PC-3 (cell line): ENCODE results near the gene NRIP1. TPM values are rescaled to one million over a fixed set of nuclear protein-coding genes. Genes with fewer than 3 reads are reported as not detected.

ENCODE experiments used
- ATAC-seq: fragments of 200-7000 bp; cut with Tn5 transposase; 2 replicates; pipeline ENCODE4 v1.9.1; 2020; ENCODE audit warnings: mild to moderate bottlenecking, moderate library complexity
- BruUV-seq: library from RNA; stranded (reverse); fragments of 400-500 nt; replicated peaks from 2 replicates; lab custom pipeline; 2021; lab: Mats Ljungman, UMichigan
- CTCF ChIA-PET: fragments of 300-600 bp; sonication (Branson Sonifier 250); formaldehyde crosslinking; loops from one replicate; lab custom pipeline; 2022; ENCODE audit warnings: antibody characterized with exemption; lab: Charles Lee
- POLR2A ChIA-PET: fragments of 300-600 bp; sonication (Branson Sonifier 250); formaldehyde crosslinking; loops from one replicate; lab custom pipeline; 2022; ENCODE audit warnings: antibody characterized with exemption; ENCODE audit not compliant: unreplicated experiment; lab: Charles Lee
- DNase-seq: peaks from one replicate; pipeline ENCODE4 v3.0.0-alpha.2; 2015
- H2AFZ ChIP-seq: fragments of 300-600 bp; sonication (generic); 2 replicates; pipeline ENCODE4 v1.6.0; 2016; ENCODE audit warnings: antibody characterized with exemption, low read length
- H3F3A ChIP-seq: fragments of 300-600 bp; sonication (generic); one replicate; pipeline ENCODE4 v1.6.0; 2017; ENCODE audit warnings: antibody characterized with exemption, low read length, control low read depth, mild to moderate bottlenecking; ENCODE audit not compliant: unreplicated experiment
- H3K27ac ChIP-seq: fragments of 300-600 bp; sonication (generic); 2 replicates; pipeline ENCODE4 v1.5.1; 2016; ENCODE audit warnings: mild to moderate bottlenecking, low read length
- H3K27me3 ChIP-seq: fragments of 300-600 bp; sonication (generic); 2 replicates; pipeline ENCODE4 v1.6.1; 2016; ENCODE audit warnings: low read length, mixed read lengths
- H3K36me3 ChIP-seq: fragments of 300-600 bp; sonication (generic); 2 replicates; pipeline ENCODE4 v1.6.1; 2016; ENCODE audit warnings: low read depth, mixed run types, low read length, mixed read lengths
- H3K4me1 ChIP-seq: fragments of 300-600 bp; sonication (generic); 2 replicates; pipeline ENCODE4 v1.5.1; 2016; ENCODE audit warnings: low read length; ENCODE audit not compliant: insufficient read depth
- H3K4me2 ChIP-seq: fragments of 300-600 bp; sonication (generic); 2 replicates; pipeline ENCODE4 v1.6.0; 2016; ENCODE audit warnings: low read length
- H3K4me3 ChIP-seq: fragments of 300-600 bp; sonication (generic); 2 replicates; pipeline ENCODE4 v1.5.1; 2016; ENCODE audit warnings: mild to moderate bottlenecking, low read length, mixed read lengths
- H3K79me2 ChIP-seq: fragments of 300-600 bp; sonication (generic); 2 replicates; pipeline ENCODE4 v1.6.1; 2017; ENCODE audit warnings: low read length, mixed read lengths
- H3K9ac ChIP-seq: fragments of 300-600 bp; sonication (generic); 2 replicates; pipeline ENCODE4 v1.6.0; 2016; ENCODE audit warnings: mild to moderate bottlenecking, low read length
- H3K9me2 ChIP-seq: fragments of 300-600 bp; sonication (generic); replicated peaks from 2 replicates; pipeline ENCODE4 v1.6.1; 2016; ENCODE audit warnings: mixed run types, low read length, mixed read lengths
- H3K9me3 ChIP-seq: fragments of 300-600 bp; sonication (generic); 2 replicates; pipeline ENCODE4 v1.6.1; 2016; ENCODE audit warnings: low read length, mixed read lengths
- H4K20me1 ChIP-seq: fragments of 300-600 bp; sonication (generic); 2 replicates; pipeline ENCODE4 v1.6.1; 2016; ENCODE audit warnings: low read length, mixed read lengths
- EZH2 ChIP-seq: fragments of 300-600 bp; sonication (generic); IDR thresholded peaks from one replicate; pipeline ENCODE4 v1.6.1; 2017; ENCODE audit warnings: antibody characterized with exemption, mild to moderate bottlenecking, low read length; ENCODE audit not compliant: unreplicated experiment
- EZH2phosphoT487 ChIP-seq: fragments of 300-600 bp; sonication (generic); IDR thresholded peaks from 2 replicates; pipeline ENCODE4 v1.6.1; 2018; ENCODE audit warnings: mild to moderate bottlenecking, antibody characterized with exemption, low read length, borderline replicate concordance
- intact Hi-C: fragments of 100-400 bp; cut with micrococcal nuclease; formaldehyde crosslinking; loops from 2 replicates; pipeline ENCODE4 v1.9.0; 2023
- total RNA-seq: library from RNA; depleted of rRNA; stranded (reverse); fragments of >200 nt; gene quantifications from 2 replicates; pipeline ENCODE4 v1.2.3, GENCODE V29; 2014
- TF ChIP-seq, protein P1 (sequence below): fragments of 300-600 bp; sonication (generic); conservative IDR thresholded peaks from 2 replicates; pipeline ENCODE4 v1.5.1; 2017; ENCODE audit warnings: antibody characterized with exemption, low read depth, mild to moderate bottlenecking, low read length

The NRIP1 gene
- total RNA-seq, 1 experiment from 2014 or later = 69.2 TPM

DNA sequence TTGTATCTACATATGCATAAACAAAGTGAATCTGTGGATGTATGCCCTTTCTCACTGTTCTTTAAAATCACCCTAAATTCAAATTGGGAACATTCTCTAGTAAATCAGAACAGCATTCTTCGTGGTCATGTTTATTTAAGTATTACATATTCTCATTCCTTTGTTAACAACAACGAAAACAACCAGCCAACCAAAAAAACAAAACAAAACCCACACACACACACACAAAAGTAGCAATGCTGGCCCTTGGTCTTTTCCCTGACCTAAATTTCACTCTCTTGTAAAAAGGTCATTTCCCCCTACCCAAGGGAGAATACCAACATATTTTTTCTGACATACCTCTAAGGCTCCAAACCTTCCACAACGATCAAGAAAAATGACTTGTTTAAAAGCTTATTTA, 102.6 kb downstream of the NRIP1 start:
- ATAC-seq = no peak

DNA sequence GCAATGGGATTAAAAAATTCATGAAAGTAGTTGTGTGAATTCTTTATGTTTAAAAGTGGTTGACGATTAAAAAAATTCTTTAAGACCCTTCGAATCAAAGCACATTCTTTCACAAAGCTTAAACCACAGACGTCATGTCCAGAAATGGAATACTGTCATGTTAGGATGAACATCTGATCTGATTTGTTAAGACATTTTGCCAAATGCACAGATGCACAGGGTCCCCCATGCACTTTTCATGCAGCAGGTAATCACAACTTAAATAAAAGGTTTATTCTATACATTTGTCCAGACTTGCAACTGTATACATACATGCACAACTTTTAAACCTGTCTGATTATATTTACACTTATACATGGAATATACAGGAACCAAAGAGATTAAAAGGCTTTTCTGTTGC, 103.3 kb downstream of the NRIP1 start:
- no TSS peak for BruUV-seq
- H3F3A ChIP-seq = peaks cover 8% of the 10 kb centered on the region
- peaks cover 31% of the 10 kb centered on the region for H3K36me3 ChIP-seq
- H3K79me2 ChIP-seq = peaks cover 47% of the 10 kb centered on the region
- ATAC-seq (no peak), DNase-seq (no peak)
- ChIA-PET POLR2A (no interaction called here), CTCF (no interaction called here)
- H3K4me2 ChIP-seq = no peak overlapping the region
- TF ChIP-seq EZH2phosphoT487 = no peak
- no peak for TF ChIP-seq EZH2
- TF ChIP-seq, protein P1, sequence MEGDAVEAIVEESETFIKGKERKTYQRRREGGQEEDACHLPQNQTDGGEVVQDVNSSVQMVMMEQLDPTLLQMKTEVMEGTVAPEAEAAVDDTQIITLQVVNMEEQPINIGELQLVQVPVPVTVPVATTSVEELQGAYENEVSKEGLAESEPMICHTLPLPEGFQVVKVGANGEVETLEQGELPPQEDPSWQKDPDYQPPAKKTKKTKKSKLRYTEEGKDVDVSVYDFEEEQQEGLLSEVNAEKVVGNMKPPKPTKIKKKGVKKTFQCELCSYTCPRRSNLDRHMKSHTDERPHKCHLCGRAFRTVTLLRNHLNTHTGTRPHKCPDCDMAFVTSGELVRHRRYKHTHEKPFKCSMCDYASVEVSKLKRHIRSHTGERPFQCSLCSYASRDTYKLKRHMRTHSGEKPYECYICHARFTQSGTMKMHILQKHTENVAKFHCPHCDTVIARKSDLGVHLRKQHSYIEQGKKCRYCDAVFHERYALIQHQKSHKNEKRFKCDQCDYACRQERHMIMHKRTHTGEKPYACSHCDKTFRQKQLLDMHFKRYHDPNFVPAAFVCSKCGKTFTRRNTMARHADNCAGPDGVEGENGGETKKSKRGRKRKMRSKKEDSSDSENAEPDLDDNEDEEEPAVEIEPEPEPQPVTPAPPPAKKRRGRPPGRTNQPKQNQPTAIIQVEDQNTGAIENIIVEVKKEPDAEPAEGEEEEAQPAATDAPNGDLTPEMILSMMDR = no peak
- no peaks in the 10 kb centered on the region for H3K9me2 ChIP-seq
- H3K9ac ChIP-seq = no peak overlapping the region
- no peaks in the 10 kb centered on the region for H3K27me3 ChIP-seq
- no peaks in the 10 kb centered on the region for H4K20me1 ChIP-seq
- H3K9me3 ChIP-seq = no peaks in the 10 kb centered on the region
- peaks cover 36% of the 10 kb centered on the region for H3K4me1 ChIP-seq
- H3K27ac ChIP-seq = no peak overlapping the region
- H2AFZ ChIP-seq = no peak overlapping the region
- H3K4me3 ChIP-seq = no peak overlapping the region
- intact Hi-C loops = no loop called here

More for the DNA sequence above, 102.6 kb downstream of the NRIP1 start:
- H4K20me1 ChIP-seq = no peaks in the 10 kb centered on the region
- peaks cover 38% of the 10 kb centered on the region for H3K36me3 ChIP-seq
- no TSS peak for BruUV-seq
- H3K9me2 ChIP-seq = no peaks in the 10 kb centered on the region
- H2AFZ ChIP-seq = no peak overlapping the region
- no peak overlapping the region for H3K27ac ChIP-seq
- TF ChIP-seq EZH2 (no peak), EZH2phosphoT487 (no peak)
- TF ChIP-seq, protein P1 = no peak
- no peak overlapping the region for H3K4me2 ChIP-seq
- DNase-seq = no peak
- H3F3A ChIP-seq = peaks cover 8% of the 10 kb centered on the region
- H3K4me3 ChIP-seq = no peak overlapping the region
- no peak overlapping the region for H3K9ac ChIP-seq
- intact Hi-C loops = no loop called here
- H3K27me3 ChIP-seq = no peaks in the 10 kb centered on the region
- peaks cover 54% of the 10 kb centered on the region for H3K79me2 ChIP-seq
- POLR2A ChIA-PET = no interaction called here
- peaks cover 33% of the 10 kb centered on the region for H3K4me1 ChIP-seq
- H3K9me3 ChIP-seq = no peaks in the 10 kb centered on the region
- CTCF ChIA-PET = no interaction called here

GRCh38 chr21:14959343-14959742, 105.5 kb downstream of the NRIP1 start:
- Histone ChIP-seq H3K4me2 (no peak overlapping the region), H3K9me2 (no peaks in the 10 kb centered on the region), H3K9me3 (no peaks in the 10 kb centered on the region), H3K36me3 (peaks cover 11% of the 10 kb centered on the region), H3F3A (peaks cover 8% of the 10 kb centered on the region), H3K4me3 (no peak overlapping the region), H3K4me1 (peaks cover 41% of the 10 kb centered on the region), H2AFZ (no peak overlapping the region), H3K79me2 (peaks cover 25% of the 10 kb centered on the region), H3K27me3 (no peaks in the 10 kb centered on the region), H3K27ac (no peak overlapping the region), H3K9ac (no peak overlapping the region), H4K20me1 (no peaks in the 10 kb centered on the region)
- TF ChIP-seq, protein P1 = no peak
- no peak for TF ChIP-seq EZH2phosphoT487
- no peak for TF ChIP-seq EZH2
- ATAC-seq (no peak), DNase-seq (no peak)
- intact Hi-C loops = loop anchor here (5.0 kb wide), 1 partner anchor 93 kb away; no protein-coding TSS in a partner anchor
- ChIA-PET CTCF (no interaction called here), POLR2A (no interaction called here)
- BruUV-seq = no TSS peak
